Measurements from ENCODE around the gene MYO1H. TPM values are rescaled to one million over a fixed set of nuclear protein-coding genes. Genes with fewer than 3 reads are reported as not detected.

Gene MYO1H
- total and polyA plus RNA-seq, 2 of the 13 experiments (the other 11 are each of a cell fraction or from before 2014, with no cell fraction given): not detected

DNA sequence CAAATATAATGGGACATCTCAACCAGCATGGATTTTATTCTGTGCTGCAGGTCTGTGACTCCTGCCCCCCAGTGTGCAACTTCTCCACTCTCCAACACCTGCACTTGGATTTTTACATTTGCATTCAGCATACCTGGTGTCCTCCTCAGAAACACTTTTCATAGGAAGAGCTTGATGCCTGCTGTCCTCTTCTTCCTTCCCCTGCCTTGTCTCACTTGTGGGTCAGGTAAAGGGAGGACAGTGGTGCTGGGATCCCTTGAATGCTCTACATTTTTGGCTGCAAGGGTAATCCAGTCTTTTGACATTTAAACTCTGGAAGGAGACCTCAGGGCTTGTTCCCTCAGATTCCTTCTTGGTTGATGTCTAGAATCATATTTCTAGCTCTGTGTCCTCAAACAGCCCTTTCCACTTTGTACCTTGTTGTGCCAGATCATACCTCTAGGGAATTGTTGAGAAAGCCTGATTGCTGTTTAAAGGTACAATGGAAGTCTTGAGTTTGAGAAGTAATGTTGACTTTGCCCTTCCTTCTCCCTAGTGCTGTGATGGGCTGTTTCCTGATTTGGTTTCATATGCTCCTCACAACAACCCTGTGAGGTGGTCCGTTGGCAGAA, 142.4 kb downstream of the MYO1H start:
- Histone ChIP-seq H3K27me3 (ENCODE audit: control insufficient read depth in 1 of 2, insufficient read depth in 2 of 2, low read length in 2 of 2) (no peaks in the 10 kb centered on the region), H3K27ac (ENCODE audit: extremely low read length, insufficient read depth, low read length) (no peak overlapping the region), H3K4me2 (ENCODE audit: low read depth, low read length) (no peak overlapping the region), H3K36me3 (replicated peaks in 1 of 2; ENCODE audit: control insufficient read depth in 1 of 2, insufficient read depth in 2 of 2, low read length in 2 of 2) (peaks cover 25 to 66% of the 10 kb centered on the region in 2 experiments), H3K9me3 (ENCODE audit: low read length) (no peaks in the 10 kb centered on the region), H3K9ac (ENCODE audit: insufficient read depth, low read depth, low read length) (no peak overlapping the region), H2AFZ (ENCODE audit: low read length) (no peak overlapping the region), H3K79me2 (ENCODE audit: insufficient read depth, low read length) (no peaks in the 10 kb centered on the region), H3K4me1 (ENCODE audit: insufficient read depth, low read length) (peaks cover 23% of the 10 kb centered on the region), H4K20me1 (ENCODE audit: insufficient read depth, low read length) (no peaks in the 10 kb centered on the region), H3K4me3 (replicated peaks in 1 of 3; ENCODE audit: insufficient read depth in 1 of 3, low read depth in 2 of 3, low read length in 3 of 3) (no peak overlapping the region)
- in situ Hi-C loops (cut with HindIII; ENCODE audit: extremely low pct_ligation_motif_present, low pct_unique_long_range_greater_than_20kb) (no loop called here), intact Hi-C loops (cut with micrococcal nuclease; ENCODE audit: unreplicated experiment) (no loop called here)
- no peak for DNase-seq (ENCODE audit: low spot score)
- ATAC-seq: no peak
- ChIA-PET POLR2A (no interaction called here), CTCF (ENCODE audit: low intra/inter-chr PET ratio, low total read pairs) (no interaction called here)
- TF ChIP-seq ZNF549 (CRISPR knock-in tag; IDR thresholded peaks at IDR 0.05) (no peak), ZNF773 (CRISPR knock-in tag; IDR thresholded peaks at IDR 0.05; ENCODE audit: borderline replicate concordance) (no peak), ZNF451 (CRISPR knock-in tag; IDR thresholded peaks at IDR 0.05) (no peak), RELA (CRISPR knock-in tag; IDR thresholded peaks at IDR 0.05) (no peak), DNMT1 (CRISPR knock-in tag; IDR thresholded peaks at IDR 0.05) (no peak), MAFK (conservative IDR thresholded peaks at IDR 0.05 in 1 of 2, IDR thresholded peaks at IDR 0.05 in 1 of 2; ENCODE audit: low read length in 2 of 2) (no peak), TCF7L2 (IDR thresholded peaks at IDR 0.05; ENCODE audit: low read depth, low read length) (no peak)
- TF ChIP-seq, protein P1, sequence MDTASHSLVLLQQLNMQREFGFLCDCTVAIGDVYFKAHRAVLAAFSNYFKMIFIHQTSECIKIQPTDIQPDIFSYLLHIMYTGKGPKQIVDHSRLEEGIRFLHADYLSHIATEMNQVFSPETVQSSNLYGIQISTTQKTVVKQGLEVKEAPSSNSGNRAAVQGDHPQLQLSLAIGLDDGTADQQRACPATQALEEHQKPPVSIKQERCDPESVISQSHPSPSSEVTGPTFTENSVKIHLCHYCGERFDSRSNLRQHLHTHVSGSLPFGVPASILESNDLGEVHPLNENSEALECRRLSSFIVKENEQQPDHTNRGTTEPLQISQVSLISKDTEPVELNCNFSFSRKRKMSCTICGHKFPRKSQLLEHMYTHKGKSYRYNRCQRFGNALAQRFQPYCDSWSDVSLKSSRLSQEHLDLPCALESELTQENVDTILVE (CRISPR knock-in tag; IDR thresholded peaks at IDR 0.05): no peak
- WGBS (ENCODE audit: low lambda C conversion rate): 100% methylated on average over 1 of the region's 1 CpG
- FAIRE-seq: no peak
- no TSS peak for BruUV-seq (replicated peaks)

DNA sequence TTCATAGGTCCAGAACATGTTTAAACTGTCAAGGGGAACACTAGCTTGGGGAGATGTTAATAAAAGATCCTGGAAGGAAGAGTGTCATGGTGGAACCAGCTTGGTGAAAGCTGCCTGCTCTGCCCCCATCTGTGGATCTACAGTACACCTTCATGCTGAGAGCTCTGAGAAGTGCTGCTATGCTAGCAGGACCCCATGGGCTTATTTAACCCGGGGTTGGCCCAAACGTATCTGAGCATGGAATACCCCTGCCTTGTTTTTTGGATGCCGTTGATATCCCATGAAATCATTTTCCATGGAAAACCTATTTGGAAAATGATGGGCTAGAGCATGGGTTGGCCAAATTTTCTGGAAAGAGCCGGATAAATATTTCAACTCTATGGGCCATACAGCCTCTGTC, 144.0 kb downstream of the MYO1H start:
- Histone ChIP-seq H3K4me3 (replicated peaks in 1 of 3; ENCODE audit: insufficient read depth in 1 of 3, low read depth in 2 of 3, low read length in 3 of 3) (no peak overlapping the region), H2AFZ (ENCODE audit: low read length) (no peak overlapping the region), H3K36me3 (replicated peaks in 1 of 2; ENCODE audit: control insufficient read depth in 1 of 2, insufficient read depth in 2 of 2, low read length in 2 of 2) (peaks cover 22 to 50% of the 10 kb centered on the region in 2 experiments), H3K4me2 (ENCODE audit: low read depth, low read length) (no peak overlapping the region), H4K20me1 (ENCODE audit: insufficient read depth, low read length) (no peaks in the 10 kb centered on the region), H3K27me3 (ENCODE audit: control insufficient read depth in 1 of 2, insufficient read depth in 2 of 2, low read length in 2 of 2) (no peaks in the 10 kb centered on the region), H3K9me3 (ENCODE audit: low read length) (no peaks in the 10 kb centered on the region), H3K79me2 (ENCODE audit: insufficient read depth, low read length) (no peaks in the 10 kb centered on the region), H3K27ac (ENCODE audit: extremely low read length, insufficient read depth, low read length) (no peak overlapping the region), H3K9ac (ENCODE audit: insufficient read depth, low read depth, low read length) (no peak overlapping the region), H3K4me1 (ENCODE audit: insufficient read depth, low read length) (peaks cover 26% of the 10 kb centered on the region)
- 95% methylated on average over 4 of the region's 4 CpGs for WGBS (ENCODE audit: low lambda C conversion rate)
- no peak for ATAC-seq
- POLR2A ChIA-PET: no interaction called here
- in situ Hi-C loops (cut with HindIII; ENCODE audit: extremely low pct_ligation_motif_present, low pct_unique_long_range_greater_than_20kb) (no loop called here), intact Hi-C loops (cut with micrococcal nuclease; ENCODE audit: unreplicated experiment) (no loop called here)
- FAIRE-seq: no peak
- BruUV-seq (replicated peaks): no TSS peak
- DNase-seq (ENCODE audit: low spot score): no peak
- CTCF ChIA-PET (ENCODE audit: low intra/inter-chr PET ratio, low total read pairs): no interaction called here
- no peak for TF ChIP-seq SATB2 (CRISPR knock-in tag; IDR thresholded peaks at IDR 0.05)

All from HepG2 (cell line).